Hematopoietic multipotent progenitor cell treated with erythropoietin and hydrocortisone succinate and interleukin-3 and kit ligand, for 17 days (in vitro differentiated cells): Measurements from ENCODE around the gene HMOX1.
"Not testable (repeated sequence)": the region's sequence is repeated elsewhere in the genome, so short reads cannot be mapped to it uniquely, and the experiment has no call there.

Experiments used
- DNase-seq: peaks from one replicate; pipeline ENCODE4 v3.0.0-alpha.2; 2015; ENCODE audit warnings: low spot score

The HMOX1 gene

GRCh38 chr22:35435201-35435740 lies 54.4 kb downstream of the HMOX1 start:
- no peak for DNase-seq

- no peak for DNase-seq
Observed at GRCh38 chr22:35436421-35436820, 55.5 kb downstream of the HMOX1 start.

- peak; percentile 38 for DNase-seq
Observed at GRCh38 chr22:35437049-35437448, 56.2 kb downstream of the HMOX1 start.

- DNase-seq: not testable (repeated sequence)
Observed at GRCh38 chr22:35438673-35439364, 57.9 kb downstream of the HMOX1 start.

GRCh38 chr22:35439365-35439717 lies 58.4 kb downstream of the HMOX1 start:
- DNase-seq: no peak

GRCh38 chr22:35440129-35440528 lies 59.2 kb downstream of the HMOX1 start:
- no peak for DNase-seq

- DNase-seq: no peak
Observed at GRCh38 chr22:35441489-35442100, 60.7 kb downstream of the HMOX1 start.

- no peak for DNase-seq
Observed at GRCh38 chr22:35442471-35442870, 61.6 kb downstream of the HMOX1 start.

- no peak for DNase-seq
Observed at GRCh38 chr22:35443338-35443737, 62.4 kb downstream of the HMOX1 start.
